HG02798 (cell line): ENCODE results near the gene TIAL1.
"Not testable (repeated sequence)": the region's sequence is repeated elsewhere in the genome, so short reads cannot be mapped to it uniquely, and the experiment has no call there.

Source experiments
- ATAC-seq: cut with Tn5 transposase; IDR thresholded peaks from one replicate; pipeline ENCODE4 v1.9.1; 2021; ENCODE audit warnings: mild to moderate bottlenecking; ENCODE audit not compliant: unreplicated experiment, poor library complexity

TIAL1 gene

GRCh38 chr10:119616882-119617570 is 20.3 kb upstream of the TIAL1 start:
- ATAC-seq: no peak

GRCh38 chr10:119614686-119615085 is 17.9 kb upstream of the TIAL1 start:
- ATAC-seq: no peak

- no peak for ATAC-seq
Observed at GRCh38 chr10:119613741-119614140, 17.0 kb upstream of the TIAL1 start.

- no peak for ATAC-seq
Observed at GRCh38 chr10:119611433-119611832, 14.7 kb upstream of the TIAL1 start.

DNA sequence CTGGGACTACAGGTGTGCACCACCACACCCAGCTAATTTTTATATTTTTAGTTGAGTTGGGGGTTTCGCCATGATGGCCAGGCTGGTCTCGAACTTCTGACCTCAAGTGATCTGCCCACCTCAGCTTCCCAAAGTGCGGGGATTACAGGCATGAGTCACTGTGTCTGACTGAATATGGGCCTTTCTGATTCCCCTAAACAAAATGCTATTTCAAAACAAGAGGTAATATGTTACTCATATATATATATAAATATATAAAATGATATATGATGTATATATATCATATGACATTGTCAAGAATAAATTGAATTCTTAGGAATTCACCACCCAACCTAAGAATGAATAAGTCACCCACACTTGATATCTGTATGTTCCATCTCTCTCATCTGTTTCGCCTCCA is 12.8 kb upstream of the TIAL1 start:
- no peak for ATAC-seq

DNA sequence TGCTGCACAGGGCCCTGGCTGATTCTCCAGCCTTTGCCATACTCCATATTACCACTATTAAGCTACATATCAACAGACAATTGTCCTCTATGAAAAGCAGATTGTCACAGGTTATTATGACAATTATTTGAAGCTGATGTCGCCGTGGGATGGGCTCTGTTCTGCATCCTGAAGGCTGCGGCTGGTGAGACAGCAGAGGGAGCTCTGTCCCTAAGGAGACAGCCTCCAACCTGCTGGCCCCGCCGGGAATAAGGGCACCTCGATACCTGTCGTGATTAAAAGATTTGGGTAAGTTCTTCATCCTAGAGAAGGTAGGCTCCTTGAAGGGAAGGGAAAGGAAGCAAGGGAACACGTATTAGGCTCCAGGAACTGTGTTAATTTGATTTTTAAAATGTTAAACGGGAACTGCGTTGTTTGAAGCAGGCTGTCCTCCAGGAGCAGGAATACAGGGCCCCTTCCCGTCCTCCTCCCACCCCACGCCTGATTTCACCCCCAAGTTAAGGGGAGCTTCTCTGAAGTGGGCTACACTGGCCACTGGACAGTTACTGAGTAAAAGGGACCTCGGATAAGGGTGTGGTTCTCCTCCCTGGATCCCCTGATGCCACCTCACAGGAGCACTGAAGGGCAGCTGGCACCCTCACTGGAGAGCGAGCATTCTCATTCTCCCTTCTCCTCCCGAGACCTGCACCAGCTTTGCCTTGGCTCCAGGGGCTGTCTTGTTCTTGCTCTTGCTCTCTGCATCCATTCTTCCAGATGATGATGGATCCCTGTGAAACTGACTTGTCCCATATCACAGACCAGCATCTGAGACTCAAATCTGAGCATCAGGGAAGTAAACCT is 11.8 kb upstream of the TIAL1 start:
- no peak for ATAC-seq

DNA sequence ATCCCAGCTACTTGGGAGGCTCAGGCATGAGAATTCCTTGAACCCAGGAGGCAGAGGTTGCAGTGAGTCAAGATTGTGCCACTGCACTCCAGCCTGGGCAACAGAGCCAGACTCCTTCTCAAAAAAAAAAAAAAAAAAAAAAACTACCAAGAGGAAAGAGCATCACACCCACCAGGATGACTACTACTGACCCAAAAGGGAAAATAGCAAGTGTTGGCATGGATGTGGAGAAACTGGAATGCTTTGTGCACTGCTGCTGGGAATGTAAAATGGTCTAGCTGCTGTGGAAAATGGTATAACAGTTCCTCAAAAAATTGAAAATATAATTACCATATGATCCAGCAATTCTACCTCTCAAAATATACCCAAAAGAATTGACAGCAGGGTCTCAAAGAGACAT is 7.7 kb upstream of the TIAL1 start:
- ATAC-seq: no peak

- no peak for ATAC-seq
Observed at GRCh38 chr10:119602241-119603095, 5.7 kb upstream of the TIAL1 start.

- no peak for ATAC-seq
Observed at GRCh38 chr10:119598397-119598796, 1.6 kb upstream of the TIAL1 start.

DNA sequence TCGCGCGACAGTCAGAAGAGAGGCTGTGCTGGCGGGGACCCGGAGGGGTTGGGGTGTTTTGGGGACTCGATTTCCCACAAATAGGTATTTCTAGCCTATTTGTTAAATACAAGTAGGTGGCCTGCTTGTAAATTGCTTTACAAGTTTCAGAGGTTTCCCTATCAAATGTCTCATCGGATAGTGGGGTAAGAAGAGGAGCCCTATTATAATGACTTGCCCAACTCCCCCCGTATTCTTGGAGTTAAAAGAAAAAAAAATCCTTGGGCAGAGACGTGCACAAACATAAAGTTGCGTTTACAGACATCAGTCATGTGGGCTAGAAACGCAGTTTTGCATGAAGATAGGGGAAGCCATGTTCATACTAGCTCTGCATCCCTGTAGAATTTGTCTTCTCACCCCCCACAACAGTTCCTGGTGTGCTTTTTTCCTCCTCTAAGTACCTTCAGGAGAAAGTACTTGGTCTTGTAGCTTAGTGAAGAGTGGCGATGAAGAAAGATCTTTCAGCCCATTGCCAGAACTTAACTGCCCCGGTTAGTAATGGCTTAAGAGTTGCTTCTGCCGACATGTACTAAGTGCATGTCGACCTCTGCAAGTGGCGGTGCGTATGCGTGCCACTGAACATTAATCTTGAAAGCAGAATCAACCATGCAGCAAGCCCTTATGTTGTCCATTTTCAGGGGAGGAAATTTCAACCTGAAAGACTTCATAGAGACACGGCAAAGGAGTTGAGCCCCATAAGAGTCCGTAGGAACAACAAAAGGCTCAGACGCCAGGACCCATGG is 832 bp upstream of the TIAL1 start:
- peak; percentile 12 for ATAC-seq

DNA sequence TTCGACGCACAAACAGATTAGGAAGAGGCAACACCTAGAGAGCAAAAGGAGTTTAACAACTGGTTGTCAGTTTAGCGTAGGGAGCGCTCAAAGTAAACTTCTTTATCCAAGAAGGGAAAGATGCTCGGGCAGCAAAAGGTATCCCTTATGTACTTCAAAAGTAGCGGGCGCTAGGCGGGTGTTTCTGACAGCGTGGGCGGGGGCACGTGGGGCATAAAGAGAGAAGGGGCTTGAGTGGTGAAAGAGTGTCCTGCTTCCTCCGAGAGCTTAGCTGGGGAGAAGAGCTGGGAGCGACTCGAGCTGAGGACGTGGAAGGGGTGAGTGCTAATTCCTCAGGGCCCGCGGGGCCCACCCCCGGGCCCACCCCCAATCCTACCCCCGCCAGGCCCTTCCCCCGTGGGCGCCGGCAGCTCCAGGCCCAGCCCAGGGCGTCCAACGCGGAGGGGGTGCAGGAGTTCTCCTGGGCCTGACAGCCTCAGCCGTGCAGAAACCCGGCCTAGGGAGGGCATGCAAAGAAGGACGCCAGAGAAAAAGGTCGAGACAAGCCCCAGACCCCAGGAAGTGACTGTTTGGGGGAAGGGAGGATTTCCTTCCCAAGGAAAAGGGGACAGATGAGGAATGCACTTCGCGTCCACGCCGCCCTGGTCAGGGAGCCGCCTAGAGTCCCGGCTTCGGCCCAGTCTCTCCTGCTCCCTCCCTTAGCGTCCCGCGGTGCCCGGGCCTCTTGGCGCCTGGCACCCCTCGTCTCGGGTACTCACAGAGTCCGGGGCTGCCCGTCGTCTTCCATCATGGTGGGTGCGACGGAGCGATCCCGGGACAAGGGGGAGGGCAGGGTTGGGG is 868 bp downstream of the TIAL1 start:
- peak; percentile 3 for ATAC-seq

GRCh38 chr10:119595134-119595675 is 1.6 kb downstream of the TIAL1 start:
- ATAC-seq: no peak

- ATAC-seq: no peak
Observed at GRCh38 chr10:119588071-119588470, 8.7 kb downstream of the TIAL1 start.

DNA sequence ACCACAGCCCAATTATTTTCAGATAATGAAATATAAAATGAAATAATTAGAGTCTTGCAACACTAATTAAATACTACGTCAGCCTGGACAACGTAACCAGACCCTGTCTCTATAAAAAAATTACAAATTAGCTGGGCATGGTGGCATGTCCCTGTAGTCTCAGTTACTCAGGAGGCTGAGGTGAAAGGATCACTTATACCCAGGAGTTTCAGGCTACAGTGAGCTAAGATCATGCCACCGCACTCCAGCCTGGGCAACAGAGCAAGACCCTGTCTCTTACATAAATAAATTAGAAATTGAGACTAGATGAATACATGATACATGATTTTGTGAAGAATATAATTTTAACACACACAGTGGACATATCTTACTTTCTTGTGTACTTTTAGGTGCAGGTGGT is 18.4 kb downstream of the TIAL1 start:
- no peak for ATAC-seq

GRCh38 chr10:119575991-119576390 is 20.8 kb downstream of the TIAL1 start:
- no peak for ATAC-seq

DNA sequence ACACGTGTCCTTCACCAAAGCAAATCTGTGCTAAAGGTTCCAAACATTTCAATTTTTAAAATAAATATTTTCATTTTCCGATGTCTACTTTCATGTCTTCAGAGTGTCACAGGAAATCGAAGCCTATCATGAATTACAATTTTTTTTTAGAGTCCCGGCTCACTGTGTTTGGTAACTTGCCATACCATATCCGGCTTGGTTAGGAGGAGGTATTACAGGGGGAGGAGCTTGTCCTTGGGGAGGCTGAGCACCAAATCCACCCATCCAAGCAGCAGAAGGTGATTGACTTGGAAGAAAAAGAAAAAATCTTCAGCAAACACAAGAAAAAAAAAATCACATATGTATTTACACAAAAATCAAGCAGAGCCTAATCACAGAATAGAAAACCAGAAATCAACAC is 21.3 kb downstream of the TIAL1 start:
- no peak for ATAC-seq

GRCh38 chr10:119567978-119568377 is 28.8 kb downstream of the TIAL1 start:
- no peak for ATAC-seq

DNA sequence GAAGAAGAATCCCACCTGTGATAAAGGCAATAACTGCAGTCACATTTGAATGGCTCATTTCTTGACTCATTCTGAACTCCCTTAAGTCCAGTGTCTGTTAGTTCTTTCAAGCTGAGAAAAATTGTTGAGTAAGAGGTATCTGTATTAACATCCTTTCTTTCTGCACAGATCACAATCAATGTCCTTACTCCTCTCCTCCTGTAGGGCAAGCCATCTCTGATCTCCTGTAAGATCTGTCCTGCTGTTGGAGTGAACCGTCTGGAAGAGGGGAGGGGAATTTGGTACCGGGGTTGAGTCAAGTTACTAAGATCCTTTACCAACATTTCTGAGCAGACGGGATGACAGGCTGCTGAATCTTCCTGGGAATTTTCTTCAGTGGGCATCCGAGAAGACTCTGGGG is 34.7 kb downstream of the TIAL1 start:
- no peak for ATAC-seq

GRCh38 chr10:119559511-119559910 is 37.3 kb downstream of the TIAL1 start:
- not testable (repeated sequence) for ATAC-seq
